ENCODE data around the gene PIM1. TPM values are rescaled to one million over a fixed set of nuclear protein-coding genes. Genes with fewer than 3 reads are reported as not detected.

The PIM1 gene
- total and polyA plus RNA-seq, 10 of the 15 experiments (the other 5 are each of a cell fraction or from before 2014, with no cell fraction given), result 0.66 to 33.9 (median 10.2) TPM

DNA sequence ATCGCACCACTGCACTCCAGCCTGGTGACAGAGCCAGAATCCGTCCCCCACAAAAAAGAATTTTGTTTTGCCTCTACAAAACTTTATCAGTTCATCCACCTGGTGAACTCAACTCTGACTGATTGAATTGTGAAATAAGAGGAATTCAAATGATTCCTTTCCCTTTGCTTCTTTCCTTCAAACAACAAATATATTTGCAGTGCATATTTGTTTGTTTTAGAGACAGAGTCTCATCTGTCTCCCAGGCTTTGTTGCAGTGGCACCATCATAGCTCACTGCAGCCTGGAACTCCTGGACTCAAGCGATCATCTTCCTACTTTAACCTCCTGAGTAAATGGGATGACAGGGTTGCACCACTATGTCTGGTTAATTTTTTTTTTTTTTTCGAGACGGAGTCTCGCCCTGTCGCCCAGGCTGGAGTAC, 23.2 kb upstream of the PIM1 start:
- TF ChIP-seq, protein P1, sequence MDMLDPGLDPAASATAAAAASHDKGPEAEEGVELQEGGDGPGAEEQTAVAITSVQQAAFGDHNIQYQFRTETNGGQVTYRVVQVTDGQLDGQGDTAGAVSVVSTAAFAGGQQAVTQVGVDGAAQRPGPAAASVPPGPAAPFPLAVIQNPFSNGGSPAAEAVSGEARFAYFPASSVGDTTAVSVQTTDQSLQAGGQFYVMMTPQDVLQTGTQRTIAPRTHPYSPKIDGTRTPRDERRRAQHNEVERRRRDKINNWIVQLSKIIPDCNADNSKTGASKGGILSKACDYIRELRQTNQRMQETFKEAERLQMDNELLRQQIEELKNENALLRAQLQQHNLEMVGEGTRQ (IDR thresholded peaks at IDR 0.05; ENCODE audit: borderline replicate concordance, low read depth, low read length), result no peak
- no peaks in the 10 kb centered on the region for H3K79me2 ChIP-seq (ENCODE audit: control insufficient read depth, insufficient read depth, low read length)
- intact Hi-C loops (cut with micrococcal nuclease; ENCODE audit: unreplicated experiment), result no loop called here
- H4K20me1 ChIP-seq (ENCODE audit: control insufficient read depth, insufficient read depth), result no peaks in the 10 kb centered on the region
- ChIA-PET SMC1A (ENCODE audit: uncharacterized antibody, unreplicated experiment) (interaction anchor here (0.9 kb wide), 1 partner anchor 14 kb away, joined by 3 read pairs; no protein-coding TSS in a partner anchor), CTCF (interaction anchor here (1.3 to 1.6 kb wide), 2 partner anchors 14 to 20 kb away, joined by 3 to 4 read pairs; no protein-coding TSS in a partner anchor), RAD21 (ENCODE audit: unreplicated experiment) (no interaction called here), POLR2A (no interaction called here)
- peaks cover 42% of the 10 kb centered on the region for H3K4me1 ChIP-seq (ENCODE audit: control insufficient read depth, insufficient read depth, low read length)
- H3K27ac ChIP-seq (ENCODE audit: control insufficient read depth, insufficient read depth), result no peak overlapping the region
- H3K36me3 ChIP-seq (ENCODE audit: control insufficient read depth in 2 of 2, insufficient read depth in 2 of 2, low read length in 1 of 2), result no peaks in the 10 kb centered on the region
- FAIRE-seq (no peak), ATAC-seq (no peak), DNase-seq (ENCODE audit: low read depth, low spot score) (no peak)
- no TSS peak for BruUV-seq (replicated peaks)
- no peak overlapping the region for H3K4me2 ChIP-seq (ENCODE audit: control insufficient read depth, insufficient read depth)
- no peaks in the 10 kb centered on the region for H3K27me3 ChIP-seq (replicated peaks in 1 of 2; ENCODE audit: control insufficient read depth in 2 of 2, insufficient read depth in 2 of 2, low read length in 1 of 2)
- H3K4me3 ChIP-seq, result no peak overlapping the region
- H2AFZ ChIP-seq (ENCODE audit: control insufficient read depth, low read depth, low read length), result no peak overlapping the region
- in situ Hi-C loops (cut with MboI), result no loop called here
- H3K9ac ChIP-seq (ENCODE audit: control insufficient read depth, insufficient read depth, low read length), result no peak overlapping the region
- 98% methylated on average over 5 of the region's 7 CpGs for WGBS (ENCODE audit: insufficient coverage, insufficient replicate concordance, low lambda C conversion rate, missing lambda C conversion rate)
- H3K9me3 ChIP-seq (replicated peaks; ENCODE audit: control insufficient read depth, insufficient read depth, low read length), result no peaks in the 10 kb centered on the region

DNA sequence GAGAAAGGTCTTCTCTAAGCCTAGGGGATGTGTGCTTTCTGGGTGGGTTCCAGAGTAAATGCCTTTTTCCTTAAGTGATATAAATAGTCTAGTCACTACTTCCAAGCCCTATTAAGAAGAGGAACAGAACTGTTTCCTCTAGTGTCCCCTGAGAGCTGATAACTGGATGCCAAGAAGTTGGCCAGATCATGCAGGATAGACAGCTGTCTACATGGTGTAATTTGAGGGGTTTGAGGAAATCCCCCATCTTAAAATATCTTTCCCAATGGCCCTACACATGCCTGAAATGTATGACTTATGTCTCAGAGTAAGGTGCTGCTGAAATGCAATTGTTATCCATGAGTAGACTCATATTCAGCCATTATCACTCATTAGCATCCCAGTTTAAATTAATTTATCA, 20.2 kb upstream of the PIM1 start:
- H3K4me3 ChIP-seq, result no peak overlapping the region
- H4K20me1 ChIP-seq (ENCODE audit: control insufficient read depth, insufficient read depth), result no peaks in the 10 kb centered on the region
- ChIA-PET RAD21 (ENCODE audit: unreplicated experiment) (interaction anchor here (0.8 to 2.0 kb wide), 5 partner anchors 8 to 99 kb away, joined by 3 to 6 read pairs (median 5); no protein-coding TSS in a partner anchor), SMC1A (ENCODE audit: uncharacterized antibody, unreplicated experiment) (interaction anchor here (1.0 to 2.7 kb wide), 6 partner anchors 10 to 98 kb away, joined by 3 to 10 read pairs (median 4); no protein-coding TSS in a partner anchor), CTCF (interaction anchor here (1.2 to 1.7 kb wide), 2 partner anchors 11 to 98 kb away, joined by 4 to 8 read pairs; no protein-coding TSS in a partner anchor), POLR2A (interaction anchor here (1.8 kb wide), 1 partner anchor 11 kb away, joined by 4 read pairs; no protein-coding TSS in a partner anchor)
- no peaks in the 10 kb centered on the region for H3K9me3 ChIP-seq (replicated peaks; ENCODE audit: control insufficient read depth, insufficient read depth, low read length)
- peak overlapping the region; percentile 51 for H3K27ac ChIP-seq (ENCODE audit: control insufficient read depth, insufficient read depth)
- H3K9ac ChIP-seq (ENCODE audit: control insufficient read depth, insufficient read depth, low read length), result no peak overlapping the region; the same call in 1 of the 2 replicates
- intact Hi-C loops (cut with micrococcal nuclease; ENCODE audit: unreplicated experiment), result loop anchor here (10.0 kb wide), 1 partner anchor 405 kb away; no protein-coding TSS in a partner anchor
- peak overlapping the region; percentile 70 for H3K4me2 ChIP-seq (ENCODE audit: control insufficient read depth, insufficient read depth)
- DNase-seq (ENCODE audit: low read depth, low spot score) (no peak), FAIRE-seq (no peak), ATAC-seq (peak; percentile 38)
- H3K27me3 ChIP-seq (replicated peaks in 1 of 2; ENCODE audit: control insufficient read depth in 2 of 2, insufficient read depth in 2 of 2, low read length in 1 of 2), result no peaks in the 10 kb centered on the region
- BruUV-seq (replicated peaks), result no TSS peak
- H3K36me3 ChIP-seq (ENCODE audit: control insufficient read depth in 2 of 2, insufficient read depth in 2 of 2, low read length in 1 of 2), result no peaks in the 10 kb centered on the region
- peaks cover 40% of the 10 kb centered on the region for H3K4me1 ChIP-seq (ENCODE audit: control insufficient read depth, insufficient read depth, low read length)
- no peaks in the 10 kb centered on the region for H3K79me2 ChIP-seq (ENCODE audit: control insufficient read depth, insufficient read depth, low read length)
- in situ Hi-C loops (cut with MboI), result no loop called here
- H2AFZ ChIP-seq (ENCODE audit: control insufficient read depth, low read depth, low read length), result 0 out of 2 replicates have a peak overlapping the region, but pooled peaks have one; percentile 10
- TF ChIP-seq TCF3 (IDR thresholded peaks at IDR 0.05; ENCODE audit: borderline replicate concordance, insufficient read depth, low read depth, low read length) (no peak), ZNF24 (IDR thresholded peaks at IDR 0.05) (no peak), MEF2B (IDR thresholded peaks at IDR 0.05; ENCODE audit: partially characterized antibody, poor library complexity, severe bottlenecking) (no peak), SRF (IDR thresholded peaks at IDR 0.05; ENCODE audit: low read depth in 2 of 2, low read length in 2 of 2) (no peak), POLR2AphosphoS5 (IDR thresholded peaks at IDR 0.05; ENCODE audit: low read length) (no peak), EGR1 (IDR thresholded peaks at IDR 0.05; ENCODE audit: borderline replicate concordance in 1 of 2, low read depth in 2 of 2, low read length in 2 of 2) (no peak), SUPT20H (IDR thresholded peaks at IDR 0.05; ENCODE audit: borderline replicate concordance, control insufficient read depth, low read depth, low read length) (no peak), EED (IDR thresholded peaks at IDR 0.05; ENCODE audit: low read depth) (peak; percentile 67), TCF12 (IDR thresholded peaks at IDR 0.05; ENCODE audit: low read depth, low read length) (no peak), WRNIP1 (IDR thresholded peaks at IDR 0.05; ENCODE audit: borderline replicate concordance, low read depth, low read length) (no peak), FOXM1 (IDR thresholded peaks at IDR 0.05; ENCODE audit: low read depth, low read length) (peak; percentile 74; the same call in 1 of the 2 replicates), ZNF207 (IDR thresholded peaks at IDR 0.05; ENCODE audit: borderline replicate concordance) (no peak), STAT1 (conservative IDR thresholded peaks at IDR 0.05) (no peak), KDM1A (IDR thresholded peaks at IDR 0.05; ENCODE audit: borderline replicate concordance) (no peak), NR2C1 (IDR thresholded peaks at IDR 0.05) (no peak), KAT2A (conservative IDR thresholded peaks at IDR 0.05; ENCODE audit: control insufficient read depth, low read depth, low read length) (no peak)
- TF ChIP-seq, protein P2, sequence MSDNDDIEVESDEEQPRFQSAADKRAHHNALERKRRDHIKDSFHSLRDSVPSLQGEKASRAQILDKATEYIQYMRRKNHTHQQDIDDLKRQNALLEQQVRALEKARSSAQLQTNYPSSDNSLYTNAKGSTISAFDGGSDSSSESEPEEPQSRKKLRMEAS (IDR thresholded peaks at IDR 0.05; ENCODE audit: low read depth, low read length), result no peak
